Neural cell (in vitro differentiated cells): ENCODE results near the gene SDK2. TPM values are rescaled to one million over a fixed set of nuclear protein-coding genes. Genes with fewer than 3 reads are reported as not detected.

Experiments
- H2AFZ ChIP-seq: fragments of 200-600, 300-800 bp; sonication (generic), shearing (Covaris generic); 2 replicates; pipeline ENCODE4 v1.6.0; 2014; ENCODE audit warnings: low read depth, mild to moderate bottlenecking, antibody characterized with exemption, low read length, moderate library complexity
- H3F3A ChIP-seq: fragments of 200-600 bp; shearing (Covaris generic); 2 replicates; pipeline ENCODE4 v1.6.1; 2016; ENCODE audit warnings: mild to moderate bottlenecking, moderate library complexity, mixed read lengths, antibody characterized with exemption, low read length; ENCODE audit not compliant: insufficient read depth, poor library complexity, severe bottlenecking
- H3K27ac ChIP-seq: fragments of 200-600, 300-800 bp; sonication (generic), shearing (Covaris generic); 2 replicates; pipeline ENCODE4 v1.5.1; 2014; ENCODE audit warnings: mild to moderate bottlenecking, low read length, moderate library complexity
- H3K27me3 ChIP-seq: fragments of 300-800, 200-600 bp; sonication (generic), shearing (Covaris generic); 2 replicates; pipeline ENCODE4 v1.6.0; 2014; ENCODE audit warnings: mild to moderate bottlenecking, low read depth, low read length, moderate library complexity; ENCODE audit not compliant: insufficient read depth
- H3K36me3 ChIP-seq: fragments of 300-800, 200-600 bp; sonication (generic), shearing (Covaris generic); 2 replicates; pipeline ENCODE4 v1.5.1; 2014; ENCODE audit warnings: mild to moderate bottlenecking, antibody characterized with exemption, low read length, moderate library complexity; ENCODE audit not compliant: insufficient read depth
- H3K4me2 ChIP-seq: fragments of 300-800, 200-600 bp; sonication (generic), shearing (Covaris generic); 2 replicates; pipeline ENCODE4 v1.6.0; 2014; ENCODE audit warnings: mild to moderate bottlenecking, low read length
- H3K4me3 ChIP-seq: fragments of 300-800, 200-600 bp; sonication (generic), shearing (Covaris generic); 2 replicates; pipeline ENCODE4 v1.5.1; 2014; ENCODE audit warnings: mild to moderate bottlenecking, low read length, moderate library complexity
- H3K79me2 ChIP-seq: fragments of 200-600 bp; shearing (Covaris generic); replicated peaks from 2 replicates; pipeline ENCODE4 v1.6.0; 2014; ENCODE audit warnings: mild to moderate bottlenecking, low read length, moderate library complexity; ENCODE audit not compliant: insufficient read depth
- H3K9ac ChIP-seq: fragments of 300-800, 200-600 bp; sonication (generic), shearing (Covaris generic); 2 replicates; pipeline ENCODE4 v1.6.1; 2016; ENCODE audit warnings: mild to moderate bottlenecking, low read length, mixed read lengths
- H3K9me2 ChIP-seq: fragments of 200-600 bp; shearing (Covaris generic); 2 replicates; pipeline ENCODE4 v1.6.1; 2016; ENCODE audit warnings: mild to moderate bottlenecking, low read length, mixed read lengths; ENCODE audit not compliant: insufficient read depth
- H3K9me3 ChIP-seq: fragments of 200-600, 300-800 bp; sonication (generic), shearing (Covaris generic); 2 replicates; pipeline ENCODE4 v1.6.1; 2016; ENCODE audit warnings: mild to moderate bottlenecking, mixed run types, low read length, moderate library complexity, mixed read lengths
- H4K20me1 ChIP-seq: fragments of 200-600 bp; shearing (Covaris generic); 2 replicates; pipeline ENCODE4 v1.6.1; 2016; ENCODE audit warnings: mild to moderate bottlenecking, mixed run types; ENCODE audit not compliant: insufficient read depth
- CTCF ChIP-seq: fragments of 450-650 bp; IDR thresholded peaks from 2 replicates; pipeline ENCODE4 v1.5.1; 2014; ENCODE audit warnings: antibody characterized with exemption, mild to moderate bottlenecking, moderate library complexity; ENCODE audit not compliant: poor library complexity, severe bottlenecking
- EP300 ChIP-seq: fragments of 450-650 bp; conservative IDR thresholded peaks from 2 replicates; pipeline ENCODE4 v1.6.1; 2014; ENCODE audit warnings: antibody characterized with exemption, mild to moderate bottlenecking, moderate library complexity; ENCODE audit not compliant: poor library complexity, severe bottlenecking
- EZH2 ChIP-seq: fragments of 200-600, 300-800 bp; shearing (Covaris generic), sonication (generic); IDR thresholded peaks from 2 replicates; pipeline ENCODE4 v1.6.1; 2014; ENCODE audit warnings: antibody characterized with exemption, low read length, borderline replicate concordance, mild to moderate bottlenecking; ENCODE audit not compliant: insufficient read depth, poor library complexity, severe bottlenecking
- MXI1 ChIP-seq: fragments of 450-650 bp; conservative IDR thresholded peaks from 2 replicates; pipeline ENCODE4 v1.6.1; 2014; ENCODE audit warnings: antibody characterized with exemption, mild to moderate bottlenecking; ENCODE audit not compliant: poor library complexity, severe bottlenecking
- POLR2AphosphoS5 ChIP-seq: IDR thresholded peaks from 2 replicates; pipeline ENCODE4 v1.6.1; 2012
- RAD21 ChIP-seq: fragments of 450-650 bp; conservative IDR thresholded peaks from 2 replicates; pipeline ENCODE4 v1.6.1; 2014; ENCODE audit warnings: antibody characterized with exemption, mild to moderate bottlenecking, moderate library complexity
- REST ChIP-seq: IDR thresholded peaks from 2 replicates; pipeline ENCODE4 v1.6.1; 2012; ENCODE audit warnings: borderline replicate concordance
- SMC3 ChIP-seq: fragments of 450-650 bp; conservative IDR thresholded peaks from 2 replicates; pipeline ENCODE4 v1.6.1; 2014; ENCODE audit warnings: antibody characterized with exemption, mild to moderate bottlenecking, moderate library complexity; ENCODE audit not compliant: poor library complexity
- TAF1 ChIP-seq: IDR thresholded peaks from 2 replicates; pipeline ENCODE4 v1.6.1; 2012; ENCODE audit warnings: low read depth
- polyA plus RNA-seq: library from polyadenylated mRNA; depleted of rRNA; stranded (reverse); fragments of >200 nt; gene quantifications from 2 replicates; pipeline ENCODE4 v1.2.3, GENCODE V29; 2014

SDK2 gene
- polyA plus RNA-seq, 1 donor from 2014 or later, result 0.73 TPM

- Histone ChIP-seq H2AFZ (no peak overlapping the region), H3K27me3 (no peaks in the 10 kb centered on the region), H3K4me3 (no peak overlapping the region), H4K20me1 (no peaks in the 10 kb centered on the region), H3F3A (no peaks in the 10 kb centered on the region), H3K9me3 (no peaks in the 10 kb centered on the region), H3K27ac (no peak overlapping the region), H3K79me2 (no peaks in the 10 kb centered on the region), H3K9ac (no peak overlapping the region), H3K36me3 (no peaks in the 10 kb centered on the region), H3K4me2 (no peak overlapping the region), H3K9me2 (no peaks in the 10 kb centered on the region)
- TF ChIP-seq TAF1 (no peak), POLR2AphosphoS5 (no peak), REST (no peak), SMC3 (no peak)
These were observed 264.4 kb downstream of the SDK2 start for GRCh38 chr17:73379826-73380225.

- H3K9me2 ChIP-seq, result no peaks in the 10 kb centered on the region
- no peak overlapping the region for H3K9ac ChIP-seq
- no peaks in the 10 kb centered on the region for H3K79me2 ChIP-seq
- no peaks in the 10 kb centered on the region for H3K27me3 ChIP-seq
- no peak overlapping the region for H3K27ac ChIP-seq
- H2AFZ ChIP-seq, result no peak overlapping the region
- H3K4me2 ChIP-seq, result no peak overlapping the region
- H3F3A ChIP-seq, result no peaks in the 10 kb centered on the region
- TF ChIP-seq EZH2 (no peak), MXI1 (no peak)
- no peaks in the 10 kb centered on the region for H3K36me3 ChIP-seq
- H3K4me3 ChIP-seq, result no peak overlapping the region
- no peaks in the 10 kb centered on the region for H3K9me3 ChIP-seq
- H4K20me1 ChIP-seq, result no peaks in the 10 kb centered on the region
These were observed 265.2 kb downstream of the SDK2 start for GRCh38 chr17:73378974-73379470.

GRCh38 chr17:73376636-73377035, 267.6 kb downstream of the SDK2 start:
- H3K4me2 ChIP-seq, result no peak overlapping the region
- no peak for TF ChIP-seq SMC3
- no peak for TF ChIP-seq EP300
- TF ChIP-seq CTCF, result no peak
- no peak for TF ChIP-seq RAD21
- no peak for TF ChIP-seq REST
- no peak for TF ChIP-seq TAF1
- TF ChIP-seq EZH2, result no peak
- no peak for TF ChIP-seq POLR2AphosphoS5
- no peak for TF ChIP-seq MXI1
- H3K27me3 ChIP-seq, result no peaks in the 10 kb centered on the region
- no peaks in the 10 kb centered on the region for H4K20me1 ChIP-seq
- H3K79me2 ChIP-seq, result no peaks in the 10 kb centered on the region
- no peak overlapping the region for H3K27ac ChIP-seq
- H3K9me2 ChIP-seq, result no peaks in the 10 kb centered on the region
- H3F3A ChIP-seq, result no peaks in the 10 kb centered on the region
- no peaks in the 10 kb centered on the region for H3K9me3 ChIP-seq
- no peak overlapping the region for H3K9ac ChIP-seq
- no peak overlapping the region for H3K4me3 ChIP-seq
- H2AFZ ChIP-seq, result no peak overlapping the region
- no peaks in the 10 kb centered on the region for H3K36me3 ChIP-seq
